ENCODE results near the gene STX1B. TPM values are rescaled to one million over a fixed set of nuclear protein-coding genes. Genes with fewer than 3 reads are reported as not detected.

Gene STX1B
- total and polyA plus RNA-seq, 2 of the 8 experiments (the other 6 are each of a cell fraction or from before 2014, with no cell fraction given): 8.9 to 20.2 TPM

DNA sequence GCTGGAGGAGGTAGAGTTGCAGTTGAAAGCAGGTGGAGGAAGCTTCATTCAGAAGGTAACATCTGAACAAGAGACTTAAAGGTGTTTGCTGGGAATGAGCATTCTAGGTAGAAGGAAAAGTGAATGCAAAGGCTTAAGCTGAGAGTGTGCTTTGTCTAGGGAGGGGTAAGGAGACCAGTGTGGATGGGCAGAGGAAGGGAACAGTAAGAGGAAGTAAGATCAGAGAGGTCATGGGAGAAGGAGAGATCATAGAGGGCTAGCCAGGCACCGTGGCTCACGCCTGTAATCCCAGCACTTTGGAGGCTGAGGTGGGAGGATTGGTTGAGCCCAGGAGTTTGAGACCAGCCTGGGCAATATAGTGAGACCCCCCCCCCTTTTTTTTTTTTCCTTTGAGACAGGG is 26.3 kb upstream of the STX1B start:
- no peak overlapping the region for H3K56ac ChIP-seq (replicated peaks; ENCODE audit: insufficient read length, low read depth, low read length)
- H3K14ac ChIP-seq (ENCODE audit: insufficient read length): no peak overlapping the region
- H3K4me2 ChIP-seq (ENCODE audit: insufficient read depth in 1 of 2, low read depth in 2 of 2, low read length in 2 of 2): no peak overlapping the region
- no peak overlapping the region for H4K8ac ChIP-seq (ENCODE audit: extremely low read depth, insufficient read depth, low read length)
- ChIA-PET CTCF (ENCODE audit: partially characterized antibody) (interaction anchor here (1.5 kb wide), 1 partner anchor 52 kb away, joined by 5 read pairs; the partner anchor contains the start of gene HSD3B7), POLR2A (ENCODE audit: partially characterized antibody) (interaction anchor here (0.8 kb wide), 1 partner anchor 8 kb away, joined by 3 read pairs; no protein-coding TSS in a partner anchor)
- H3K36me3 ChIP-seq (ENCODE audit: control insufficient read depth in 2 of 4, insufficient read depth in 4 of 4, low read length in 3 of 4): peaks cover 0 to 7% (median 0%) of the 10 kb centered on the region in 4 experiments; a peak in 1 of 8 replicates
- DNase-seq (ENCODE audit: low read depth in 1 of 2, low spot score in 2 of 2) (no peak), FAIRE-seq (no peak)
- no peak overlapping the region for H3K4me3 ChIP-seq (ENCODE audit: extremely low read depth in 1 of 4, insufficient read depth in 2 of 4, low read depth in 3 of 4, low read length in 4 of 4)
- no peak overlapping the region for H3K27ac ChIP-seq (ENCODE audit: low read depth, low read length)
- H2AFZ ChIP-seq (ENCODE audit: low read length): no peak overlapping the region
- H3K23me2 ChIP-seq (ENCODE audit: low read depth, low read length): peaks cover 12% of the 10 kb centered on the region; the same call in 1 of the 2 replicates
- H3K27me3 ChIP-seq (replicated peaks in 1 of 4; ENCODE audit: control insufficient read depth in 3 of 4, extremely low read depth in 1 of 4, insufficient read depth in 3 of 4, low read length in 3 of 4): no peaks in the 10 kb centered on the region
- WGBS, 2 experiments (ENCODE audit: extremely low coverage in 1 of 2, insufficient coverage in 1 of 2, insufficient read length in 1 of 2, insufficient replicate concordance in 2 of 2, low coverage in 1 of 2, low lambda C conversion rate in 2 of 2, missing lambda C conversion rate in 1 of 2): 64% methylated on average over 2 of the region's 2 CpGs; no CpG with 5 or more reads in 1 of the 2 experiments
- no peak overlapping the region; a peak in 1 of 7 replicates for H3K9ac ChIP-seq (replicated peaks in 1 of 4; ENCODE audit: extremely low read depth in 1 of 4, low read depth in 3 of 4, low read length in 3 of 4)
- no peak overlapping the region for H2BK20ac ChIP-seq (ENCODE audit: low read length)
- no peak overlapping the region for H4K91ac ChIP-seq (replicated peaks; ENCODE audit: insufficient read length, low read length)
- no peaks in the 10 kb centered on the region; the same call in 1 of the 2 replicates for H3K79me1 ChIP-seq (ENCODE audit: low read depth, low read length)
- no peak overlapping the region for H3K23ac ChIP-seq (ENCODE audit: insufficient read length)
- H3K4ac ChIP-seq (replicated peaks; ENCODE audit: insufficient read length, low read depth, low read length): no peak overlapping the region
- H3K18ac ChIP-seq (ENCODE audit: extremely low read depth, low read length): no peak overlapping the region
- no peak overlapping the region for H2BK5ac ChIP-seq (ENCODE audit: low read depth, low read length)
- no peaks in the 10 kb centered on the region for H3K9me3 ChIP-seq (ENCODE audit: insufficient read depth in 2 of 2, low read depth in 1 of 2, low read length in 1 of 2)
- H3K79me2 ChIP-seq (ENCODE audit: control insufficient read depth in 1 of 2, insufficient read depth in 2 of 2, low read length in 2 of 2): no peaks in the 10 kb centered on the region
- H4K5ac ChIP-seq (ENCODE audit: insufficient read length, low read depth, low read length): no peak overlapping the region
- H4K20me1 ChIP-seq (replicated peaks in 1 of 2; ENCODE audit: control insufficient read depth in 1 of 2, insufficient read depth in 2 of 2, low read length in 2 of 2): peaks cover 0 to 5% of the 10 kb centered on the region in 2 experiments
- no peak overlapping the region for H2BK15ac ChIP-seq (ENCODE audit: low read length)
- peaks cover 0 to 4% (median 2%) of the 10 kb centered on the region in 4 experiments; a peak in 4 of 7 replicates for H3K4me1 ChIP-seq (replicated peaks in 1 of 4; ENCODE audit: control insufficient read depth in 3 of 4, insufficient read depth in 4 of 4, low read length in 3 of 4)
- H2BK120ac ChIP-seq (replicated peaks; ENCODE audit: low read depth, low read length): no peak overlapping the region
- H2BK12ac ChIP-seq (ENCODE audit: low read depth, low read length): no peak overlapping the region
- no peak overlapping the region for H2AK5ac ChIP-seq (ENCODE audit: low read depth, low read length)
- no peak for TF ChIP-seq RFX5 (IDR thresholded peaks at IDR 0.05; ENCODE audit: borderline replicate concordance, low read depth, low read length)
- TF ChIP-seq POLR2A (IDR thresholded peaks at IDR 0.05; ENCODE audit: control extremely low read depth in 1 of 2, low read depth in 2 of 2, low read length in 2 of 2): no peak
- no peak for TF ChIP-seq SUZ12 (IDR thresholded peaks at IDR 0.05; ENCODE audit: low read length)
- no peak for TF ChIP-seq TBP (IDR thresholded peaks at IDR 0.05; ENCODE audit: low read depth, low read length)
- no peak for TF ChIP-seq NANOG (IDR thresholded peaks at IDR 0.05; ENCODE audit: insufficient read depth, low read depth, low read length, poor library complexity, severe bottlenecking)
- TF ChIP-seq BACH1 (IDR thresholded peaks at IDR 0.05; ENCODE audit: low read length): no peak
- TF ChIP-seq SP4 (IDR thresholded peaks at IDR 0.05; ENCODE audit: low read length): no peak
- TF ChIP-seq TAF7 (optimal IDR thresholded peaks at IDR 0.05; ENCODE audit: borderline replicate concordance, low read depth, low read length): no peak
- TF ChIP-seq NRF1 (IDR thresholded peaks at IDR 0.05; ENCODE audit: low read depth, low read length): no peak
- TF ChIP-seq BRCA1 (IDR thresholded peaks at IDR 0.05; ENCODE audit: low read depth, low read length): no peak
- no peak for TF ChIP-seq SIRT6 (IDR thresholded peaks at IDR 0.05; ENCODE audit: low read length)
- TF ChIP-seq CBX5 (IDR thresholded peaks at IDR 0.05; ENCODE audit: low read depth, low read length): no peak
- no peak for TF ChIP-seq ZNF274 (IDR thresholded peaks at IDR 0.05; ENCODE audit: borderline replicate concordance, extremely low read depth, low read length)
- TF ChIP-seq CTBP2 (IDR thresholded peaks at IDR 0.05; ENCODE audit: borderline replicate concordance, insufficient read depth, insufficient read length, low read length): no peak
- TF ChIP-seq HDAC6 (IDR thresholded peaks at IDR 0.05; ENCODE audit: low read depth, low read length): no peak
